Measurements from ENCODE around the gene ARAP2.

GRCh38 chr4:36165631-36166005 is 78.7 kb downstream of the ARAP2 start:
- no peak for TF ChIP-seq RAD21 (IDR thresholded peaks at IDR 0.05; ENCODE audit: low read depth)
- no peak for TF ChIP-seq ZBTB7A (IDR thresholded peaks at IDR 0.05; ENCODE audit: low read depth)
- no peak for TF ChIP-seq USF1 (IDR thresholded peaks at IDR 0.05)
- no peak for TF ChIP-seq TCF12 (IDR thresholded peaks at IDR 0.05; ENCODE audit: low read depth)
